PFSK-1 (cell line): Measurements from ENCODE around the gene RPTOR.

ENCODE experiments used
- FOXP2 ChIP-seq: optimal IDR thresholded peaks from 2 replicates; pipeline ENCODE3; 2011; ENCODE audit warnings: borderline replicate concordance, control low read depth, inconsistent platforms; ENCODE audit not compliant: insufficient read depth; ENCODE audit errors: extremely low read length, extremely low read depth
- POLR2AphosphoS5 ChIP-seq: IDR thresholded peaks from 2 replicates; pipeline ENCODE4 v1.6.1; 2012; ENCODE audit warnings: low read depth, mild to moderate bottlenecking, control low read depth, low read length, moderate library complexity
- REST ChIP-seq, 2 experiments: IDR thresholded peaks; 2 replicates each; pipeline versions ENCODE4 v1.6.1 to v1.8.0; 2011 to 2012; ENCODE audit warnings: low read depth in 2 of 2, low read length in 2 of 2, control low read depth in 1 of 2, inconsistent platforms in 1 of 2, mild to moderate bottlenecking in 1 of 2, moderate library complexity in 1 of 2; ENCODE audit not compliant: insufficient read depth in 1 of 2
- SIN3A ChIP-seq: IDR thresholded peaks from 2 replicates; pipeline ENCODE4 v1.6.1; 2012; ENCODE audit warnings: mild to moderate bottlenecking, low read length, moderate library complexity, borderline replicate concordance; ENCODE audit not compliant: insufficient read depth
- TAF1 ChIP-seq: IDR thresholded peaks from 2 replicates; pipeline ENCODE4 v1.6.1; 2012; ENCODE audit warnings: low read length, control low read depth, borderline replicate concordance; ENCODE audit not compliant: insufficient read depth

- no peak for TF ChIP-seq TAF1
- TF ChIP-seq REST (IDR thresholded peaks at IDR 0.05; ENCODE audit: insufficient read depth in 1 of 2, low read depth in 2 of 2, low read length in 2 of 2), result no peak
- no peak for TF ChIP-seq POLR2AphosphoS5
- no peak for TF ChIP-seq SIN3A
- no peak for TF ChIP-seq FOXP2
Observed at GRCh38 chr17:80754846-80755245, 210.2 kb downstream of the RPTOR start.
